Measurements from ENCODE around the gene GNG12. TPM values are rescaled to one million over a fixed set of nuclear protein-coding genes. Genes with fewer than 3 reads are reported as not detected.
A peak's percentile ranks its signal among the peaks of the same experiment; 100 is the strongest.

The GNG12 gene
- total and polyA plus RNA-seq, 9 of the 15 experiments (the other 6 are each of a cell fraction or from before 2014, with no cell fraction given), result 2.6 to 6.0 (median 4.1) TPM

DNA sequence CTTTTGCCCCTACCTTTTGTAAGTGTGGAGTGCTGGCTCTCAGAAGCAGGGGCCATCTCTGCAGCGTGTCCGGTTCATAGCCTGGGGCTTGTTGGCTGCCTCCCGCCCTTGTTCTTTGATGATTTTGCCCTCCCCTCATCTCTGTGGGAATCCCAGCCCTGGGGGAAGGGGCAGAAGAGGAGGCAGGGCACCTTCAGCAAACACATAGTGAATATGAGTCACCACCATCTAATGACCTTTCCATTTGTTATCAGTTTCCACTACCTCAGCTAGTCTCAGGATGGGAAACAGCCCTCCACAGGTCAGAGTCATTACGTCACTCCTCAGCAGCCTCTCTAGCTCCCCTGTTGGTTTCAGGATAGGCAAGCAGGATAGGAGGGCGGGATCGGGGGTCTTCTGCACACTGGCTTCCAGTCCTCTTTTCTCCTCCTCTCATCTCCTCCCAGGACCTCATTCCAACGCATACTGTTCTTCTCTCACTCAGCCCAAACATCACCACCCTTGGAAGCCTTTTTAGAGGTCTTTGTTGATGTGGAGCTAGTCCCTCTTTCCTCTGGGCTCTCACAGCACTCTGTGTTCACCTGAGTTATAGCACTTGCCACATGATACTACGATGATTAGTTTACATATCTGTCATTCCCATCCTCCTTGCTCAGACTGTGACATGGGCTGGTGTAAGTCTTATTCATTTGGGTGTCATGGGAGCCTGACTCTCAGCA is 132.4 kb downstream of the GNG12 start (continued):
- TF ChIP-seq ZNF507 (tag; conservative IDR thresholded peaks at IDR 0.05) (no peak), TEAD2 (tag; IDR thresholded peaks at IDR 0.05) (no peak), FOS (IDR thresholded peaks at IDR 0.05; ENCODE audit: extremely low read depth, insufficient read length) (peak; percentile 54), MCM2 (IDR thresholded peaks at IDR 0.05; ENCODE audit: low read depth) (no peak), CCNT2 (IDR thresholded peaks at IDR 0.05; ENCODE audit: borderline replicate concordance, extremely low read depth, insufficient read length, low read depth, low read length) (peak; percentile 59), KDM1A (IDR thresholded peaks at IDR 0.05) (peak; percentile 76 to 77), PTTG1 (tag; IDR thresholded peaks at IDR 0.05; ENCODE audit: low read depth) (no peak), JUND (IDR thresholded peaks at IDR 0.05; ENCODE audit: borderline replicate concordance, low read depth, low read length) (peak; percentile 98), JUND (tag; IDR thresholded peaks at IDR 0.05; ENCODE audit: borderline replicate concordance, low read depth, low read length) (peak; percentile 99), RHOXF2B (CRISPR knock-in tag; conservative IDR thresholded peaks at IDR 0.05) (no peak)
- TF ChIP-seq, protein P1, sequence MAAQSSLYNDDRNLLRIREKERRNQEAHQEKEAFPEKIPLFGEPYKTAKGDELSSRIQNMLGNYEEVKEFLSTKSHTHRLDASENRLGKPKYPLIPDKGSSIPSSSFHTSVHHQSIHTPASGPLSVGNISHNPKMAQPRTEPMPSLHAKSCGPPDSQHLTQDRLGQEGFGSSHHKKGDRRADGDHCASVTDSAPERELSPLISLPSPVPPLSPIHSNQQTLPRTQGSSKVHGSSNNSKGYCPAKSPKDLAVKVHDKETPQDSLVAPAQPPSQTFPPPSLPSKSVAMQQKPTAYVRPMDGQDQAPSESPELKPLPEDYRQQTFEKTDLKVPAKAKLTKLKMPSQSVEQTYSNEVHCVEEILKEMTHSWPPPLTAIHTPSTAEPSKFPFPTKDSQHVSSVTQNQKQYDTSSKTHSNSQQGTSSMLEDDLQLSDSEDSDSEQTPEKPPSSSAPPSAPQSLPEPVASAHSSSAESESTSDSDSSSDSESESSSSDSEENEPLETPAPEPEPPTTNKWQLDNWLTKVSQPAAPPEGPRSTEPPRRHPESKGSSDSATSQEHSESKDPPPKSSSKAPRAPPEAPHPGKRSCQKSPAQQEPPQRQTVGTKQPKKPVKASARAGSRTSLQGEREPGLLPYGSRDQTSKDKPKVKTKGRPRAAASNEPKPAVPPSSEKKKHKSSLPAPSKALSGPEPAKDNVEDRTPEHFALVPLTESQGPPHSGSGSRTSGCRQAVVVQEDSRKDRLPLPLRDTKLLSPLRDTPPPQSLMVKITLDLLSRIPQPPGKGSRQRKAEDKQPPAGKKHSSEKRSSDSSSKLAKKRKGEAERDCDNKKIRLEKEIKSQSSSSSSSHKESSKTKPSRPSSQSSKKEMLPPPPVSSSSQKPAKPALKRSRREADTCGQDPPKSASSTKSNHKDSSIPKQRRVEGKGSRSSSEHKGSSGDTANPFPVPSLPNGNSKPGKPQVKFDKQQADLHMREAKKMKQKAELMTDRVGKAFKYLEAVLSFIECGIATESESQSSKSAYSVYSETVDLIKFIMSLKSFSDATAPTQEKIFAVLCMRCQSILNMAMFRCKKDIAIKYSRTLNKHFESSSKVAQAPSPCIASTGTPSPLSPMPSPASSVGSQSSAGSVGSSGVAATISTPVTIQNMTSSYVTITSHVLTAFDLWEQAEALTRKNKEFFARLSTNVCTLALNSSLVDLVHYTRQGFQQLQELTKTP (IDR thresholded peaks at IDR 0.05; ENCODE audit: low read depth in 1 of 2, partially characterized antibody in 2 of 2), result peak in 1 of 2 experiments; percentile 66
- TF ChIP-seq, protein P2, sequence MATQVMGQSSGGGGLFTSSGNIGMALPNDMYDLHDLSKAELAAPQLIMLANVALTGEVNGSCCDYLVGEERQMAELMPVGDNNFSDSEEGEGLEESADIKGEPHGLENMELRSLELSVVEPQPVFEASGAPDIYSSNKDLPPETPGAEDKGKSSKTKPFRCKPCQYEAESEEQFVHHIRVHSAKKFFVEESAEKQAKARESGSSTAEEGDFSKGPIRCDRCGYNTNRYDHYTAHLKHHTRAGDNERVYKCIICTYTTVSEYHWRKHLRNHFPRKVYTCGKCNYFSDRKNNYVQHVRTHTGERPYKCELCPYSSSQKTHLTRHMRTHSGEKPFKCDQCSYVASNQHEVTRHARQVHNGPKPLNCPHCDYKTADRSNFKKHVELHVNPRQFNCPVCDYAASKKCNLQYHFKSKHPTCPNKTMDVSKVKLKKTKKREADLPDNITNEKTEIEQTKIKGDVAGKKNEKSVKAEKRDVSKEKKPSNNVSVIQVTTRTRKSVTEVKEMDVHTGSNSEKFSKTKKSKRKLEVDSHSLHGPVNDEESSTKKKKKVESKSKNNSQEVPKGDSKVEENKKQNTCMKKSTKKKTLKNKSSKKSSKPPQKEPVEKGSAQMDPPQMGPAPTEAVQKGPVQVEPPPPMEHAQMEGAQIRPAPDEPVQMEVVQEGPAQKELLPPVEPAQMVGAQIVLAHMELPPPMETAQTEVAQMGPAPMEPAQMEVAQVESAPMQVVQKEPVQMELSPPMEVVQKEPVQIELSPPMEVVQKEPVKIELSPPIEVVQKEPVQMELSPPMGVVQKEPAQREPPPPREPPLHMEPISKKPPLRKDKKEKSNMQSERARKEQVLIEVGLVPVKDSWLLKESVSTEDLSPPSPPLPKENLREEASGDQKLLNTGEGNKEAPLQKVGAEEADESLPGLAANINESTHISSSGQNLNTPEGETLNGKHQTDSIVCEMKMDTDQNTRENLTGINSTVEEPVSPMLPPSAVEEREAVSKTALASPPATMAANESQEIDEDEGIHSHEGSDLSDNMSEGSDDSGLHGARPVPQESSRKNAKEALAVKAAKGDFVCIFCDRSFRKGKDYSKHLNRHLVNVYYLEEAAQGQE (IDR thresholded peaks at IDR 0.05; ENCODE audit: borderline replicate concordance), result peak; percentile 28; the same call in 1 of the 2 replicates
- TF ChIP-seq, protein P2 (CRISPR knock-in tag; IDR thresholded peaks at IDR 0.05; ENCODE audit: low read depth), result no peak
- TF ChIP-seq, protein P3, sequence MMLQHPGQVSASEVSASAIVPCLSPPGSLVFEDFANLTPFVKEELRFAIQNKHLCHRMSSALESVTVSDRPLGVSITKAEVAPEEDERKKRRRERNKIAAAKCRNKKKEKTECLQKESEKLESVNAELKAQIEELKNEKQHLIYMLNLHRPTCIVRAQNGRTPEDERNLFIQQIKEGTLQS (IDR thresholded peaks at IDR 0.05), result peak; percentile 99
- TF ChIP-seq, protein P3 (CRISPR knock-in tag; conservative IDR thresholded peaks at IDR 0.05), result peak; percentile 96

Data from K562 (cell line).